HepG2 (cell line): ENCODE measurements around the gene SLCO1B1. TPM values are rescaled to one million over a fixed set of nuclear protein-coding genes. Genes with fewer than 3 reads are reported as not detected.

Experiments used
- ATAC-seq: fragments of 200-7000 bp; cut with Tn5 transposase; 3 replicates; pipeline ENCODE4 v1.9.1; 2020; ENCODE audit warnings: mild to moderate bottlenecking, moderate library complexity
- BruUV-seq: library from RNA; stranded (reverse); fragments of 400-500 nt; replicated peaks from 2 replicates; lab custom pipeline; 2021; lab: Mats Ljungman, UMichigan
- CTCF ChIA-PET: fragments of 300-600 bp; formaldehyde crosslinking; extraction: SDS; loops from one replicate; lab custom pipeline; 2021; ENCODE audit warnings: low total read pairs, inconsistent platforms, low intra/inter-chr PET ratio; lab: Yijun Ruan, JAX
- POLR2A ChIA-PET: fragments of 350-600 bp; sonication (Branson Sonifier 250); formaldehyde crosslinking; loops from one replicate; lab custom pipeline; 2020; ENCODE audit warnings: antibody characterized with exemption, inconsistent platforms; lab: Yijun Ruan, JAX
- DNase-seq: peaks from one replicate; pipeline ENCODE4 v3.0.0-alpha.2; 2015; ENCODE audit warnings: low spot score
- FAIRE-seq: peaks from 3 replicates; lab custom pipeline; 2011; peaks lifted over from hg19 to GRCh38; lab: Jason Lieb, UNC
- H2AFZ ChIP-seq: one replicate; pipeline ENCODE4 v1.6.1; 2011; ENCODE audit warnings: low read length, inconsistent platforms
- H3K27ac ChIP-seq: fragments of 300-600 bp; 3 replicates; pipeline ENCODE4 v1.8.0; 2011; ENCODE audit warnings: mixed run types, mild to moderate bottlenecking, mixed read lengths, low read length, inconsistent platforms; ENCODE audit not compliant: insufficient read depth; ENCODE audit errors: extremely low read length
- H3K27me3 ChIP-seq, 2 experiments: fragments of 200-600 bp in 1 of 2; 2 replicates in 1 of 2; 3 replicates in 1 of 2; pipeline versions ENCODE4 v1.6.0 to v1.8.0; 2011; ENCODE audit warnings: low read length in 2 of 2, mild to moderate bottlenecking in 2 of 2, moderate library complexity in 2 of 2, inconsistent platforms in 1 of 2; ENCODE audit not compliant: insufficient read depth in 2 of 2, control insufficient read depth in 1 of 2
- H3K36me3 ChIP-seq, 2 experiments: fragments of 200-600 bp in 1 of 2; replicated peaks in 1 of 2; 2 replicates in 1 of 2; 3 replicates in 1 of 2; pipeline versions ENCODE4 v1.5.1 to v1.8.0; 2011; ENCODE audit warnings: low read length in 2 of 2, inconsistent platforms in 1 of 2; ENCODE audit not compliant: insufficient read depth in 2 of 2, control insufficient read depth in 1 of 2
- H3K4me1 ChIP-seq: 2 replicates; pipeline ENCODE4 v1.5.1; 2012; ENCODE audit warnings: low read length, inconsistent platforms; ENCODE audit not compliant: insufficient read depth
- H3K4me2 ChIP-seq: 2 replicates; pipeline ENCODE4 v1.6.0; 2011; ENCODE audit warnings: low read depth, low read length, inconsistent platforms
- H3K4me3 ChIP-seq, 3 experiments: fragments of 200-600 bp in 1 of 3; sonication (generic), shearing (Covaris generic) in 1 of 3; replicated peaks in 1 of 3; 2 replicates each; pipeline ENCODE4 v1.5.1; 2011 to 2016; ENCODE audit warnings: low read length in 3 of 3, inconsistent platforms in 2 of 3, low read depth in 2 of 3, mild to moderate bottlenecking in 2 of 3, control low read depth in 1 of 3, mixed read lengths in 1 of 3; ENCODE audit not compliant: insufficient read depth in 1 of 3
- H3K79me2 ChIP-seq: one replicate; pipeline ENCODE4 v1.6.1; 2011; ENCODE audit warnings: low read length, inconsistent platforms; ENCODE audit not compliant: insufficient read depth
- H3K9ac ChIP-seq: 2 replicates; pipeline ENCODE4 v1.6.0; 2011; ENCODE audit warnings: mild to moderate bottlenecking, low read depth, low read length, inconsistent platforms; ENCODE audit not compliant: insufficient read depth
- H3K9me3 ChIP-seq: 2 replicates; pipeline ENCODE4 v1.5.1; 2012; ENCODE audit warnings: mild to moderate bottlenecking, low read length
- H4K20me1 ChIP-seq: 2 replicates; pipeline ENCODE4 v1.6.0; 2011; ENCODE audit warnings: inconsistent platforms, mild to moderate bottlenecking, low read length, moderate library complexity; ENCODE audit not compliant: insufficient read depth
- CTCF ChIP-seq: sonication (generic); formaldehyde crosslinking; IDR thresholded peaks from 2 replicates; pipeline ENCODE4 v1.5.0; 2020; ENCODE audit warnings: mild to moderate bottlenecking, missing genetic modification reagents, moderate library complexity
- GATAD1 ChIP-seq: IDR thresholded peaks from 2 replicates; pipeline ENCODE4 v1.6.1; 2016; ENCODE audit warnings: missing genetic modification reagents, missing compliant biosample characterization
- HDAC1 ChIP-seq: sonication (generic); formaldehyde crosslinking; IDR thresholded peaks from 2 replicates; pipeline ENCODE4 v1.5.1; 2020; ENCODE audit warnings: mild to moderate bottlenecking, missing genetic modification reagents
- HIVEP1 ChIP-seq: sonication (generic); formaldehyde crosslinking; IDR thresholded peaks from 2 replicates; pipeline ENCODE4 v1.4.0; 2020; ENCODE audit warnings: mild to moderate bottlenecking, missing genetic modification reagents
- HMGXB4 ChIP-seq, 2 experiments: sonication (generic) in 1 of 2; formaldehyde crosslinking in 1 of 2; IDR thresholded peaks; 2 replicates each; pipeline versions ENCODE4 v1.4.0 to v1.6.1; 2018 to 2020; ENCODE audit warnings: missing genetic modification reagents in 2 of 2, borderline replicate concordance in 1 of 2, low read depth in 1 of 2, mild to moderate bottlenecking in 1 of 2, missing biosample characterization in 1 of 2
- KLF13 ChIP-seq: sonication (generic); formaldehyde crosslinking; IDR thresholded peaks from 2 replicates; pipeline ENCODE4 v1.4.0; 2020; ENCODE audit warnings: mild to moderate bottlenecking, missing genetic modification reagents
- MAZ ChIP-seq, 2 experiments: sonication (generic) in 1 of 2; formaldehyde crosslinking in 1 of 2; IDR thresholded peaks; 2 replicates each; pipeline versions ENCODE4 v1.5.0 to v1.6.1; 2012 to 2020; ENCODE audit warnings: low read depth in 2 of 2, mild to moderate bottlenecking in 2 of 2, borderline replicate concordance in 1 of 2, improper control_type of control experiment in 1 of 2, low read length in 1 of 2, missing genetic modification reagents in 1 of 2, moderate library complexity in 1 of 2
- NFKBIZ ChIP-seq: IDR thresholded peaks from 2 replicates; pipeline ENCODE4 v1.6.1; 2018; ENCODE audit warnings: missing genetic modification reagents, missing compliant biosample characterization
- RFX3 ChIP-seq: IDR thresholded peaks from 2 replicates; pipeline ENCODE4 v1.6.1; 2016; ENCODE audit warnings: missing biosample characterization, missing genetic modification reagents
- ZBTB20 ChIP-seq: sonication (generic); formaldehyde crosslinking; IDR thresholded peaks from 2 replicates; pipeline ENCODE4 v1.8.1; 2023; ENCODE audit warnings: missing genetic modification reagents, low read depth, mild to moderate bottlenecking, borderline replicate concordance
- ZNF44 ChIP-seq: sonication (generic); formaldehyde crosslinking; IDR thresholded peaks from 2 replicates; pipeline ENCODE4 v1.5.1; 2020; ENCODE audit warnings: mild to moderate bottlenecking, missing genetic modification reagents
- ZNF567 ChIP-seq: sonication (generic); formaldehyde crosslinking; IDR thresholded peaks from 2 replicates; pipeline ENCODE4 v1.8.1; 2023; ENCODE audit warnings: mild to moderate bottlenecking, missing genetic modification reagents, borderline replicate concordance
- ZNF607 ChIP-seq: sonication (generic); formaldehyde crosslinking; IDR thresholded peaks from 2 replicates; pipeline ENCODE4 v1.5.1; 2020; ENCODE audit warnings: missing genetic modification reagents, mild to moderate bottlenecking, borderline replicate concordance
- WGBS: methylation state at CpG from one replicate; pipeline ENCODE4 v1.1.6; 2017; ENCODE audit warnings: low lambda C conversion rate; 5-methylcytosine and 5-hydroxymethylcytosine counted together
- in situ Hi-C: cut with HindIII; loops from 2 replicates; pipeline ENCODE4 v1.10.0; 2017; ENCODE audit warnings: low pct_unique_long_range_greater_than_20kb; ENCODE audit not compliant: extremely low pct_ligation_motif_present
- intact Hi-C: fragments of 100-400 bp; cut with micrococcal nuclease; formaldehyde crosslinking; loops from one replicate; pipeline ENCODE4 v1.10.0; 2022; ENCODE audit not compliant: unreplicated experiment
- polyA plus RNA-seq, 8 experiments: library from polyadenylated mRNA; depleted of rRNA in 3 of 8; stranded (reverse) in 7 of 8; unstranded in 1 of 8; fragments of >200 nt; fragmentation: Illumina TruSeq in 4 of 8; extraction: Trizol in 4 of 8; gene quantifications; 2 replicates each; pipeline versions ENCODE4 v1.2.1 to v1.2.3, GENCODE V29; 2011 to 2016; ENCODE audit warnings: low read depth in 4 of 8, missing spikeins in 1 of 8, mixed read lengths in 1 of 8; ENCODE audit not compliant: insufficient read depth in 1 of 8
- total RNA-seq, 5 experiments: library from RNA; depleted of rRNA; stranded (reverse); fragments of >200 nt; fragmentation: Illumina TruSeq; extraction: Trizol; gene quantifications; 2 replicates each; pipeline ENCODE4 v1.2.3, GENCODE V29; 2016; ENCODE audit warnings: low read depth in 1 of 5
- TF ChIP-seq, protein P1 (sequence below): sonication (generic); formaldehyde crosslinking; IDR thresholded peaks from 2 replicates; pipeline ENCODE4 v1.4.0; 2020; ENCODE audit warnings: mild to moderate bottlenecking, missing genetic modification reagents

The SLCO1B1 gene
- total and polyA plus RNA-seq, 2 of the 13 experiments (the other 11 are each of a cell fraction or from before 2014, with no cell fraction given), result not detected

DNA sequence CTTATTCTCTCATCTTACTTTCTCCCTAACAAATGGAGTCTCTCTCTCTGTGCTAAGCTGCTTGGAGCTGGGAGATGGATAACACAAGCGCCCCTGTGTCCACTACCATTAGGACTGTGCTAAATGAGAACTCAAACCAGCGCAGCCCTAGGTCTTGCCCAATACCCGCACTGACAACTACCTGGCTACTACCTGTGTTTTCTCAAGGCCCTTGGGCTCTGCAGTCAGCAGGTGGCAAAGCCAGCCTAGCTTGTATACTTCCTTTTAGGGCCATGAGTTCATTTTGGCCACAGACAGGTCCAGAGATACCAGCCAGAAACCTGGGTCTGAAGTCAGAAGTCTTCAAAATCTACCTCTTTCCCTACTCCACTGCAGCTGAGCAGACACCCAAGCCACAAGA, 13.0 kb upstream of the SLCO1B1 start (continued):
- no peak for TF ChIP-seq NFKBIZ (CRISPR knock-in tag)
- no peak for TF ChIP-seq KLF13 (CRISPR knock-in tag)
- TF ChIP-seq ZNF44 (CRISPR knock-in tag), result no peak
- no peak for TF ChIP-seq HDAC1

DNA sequence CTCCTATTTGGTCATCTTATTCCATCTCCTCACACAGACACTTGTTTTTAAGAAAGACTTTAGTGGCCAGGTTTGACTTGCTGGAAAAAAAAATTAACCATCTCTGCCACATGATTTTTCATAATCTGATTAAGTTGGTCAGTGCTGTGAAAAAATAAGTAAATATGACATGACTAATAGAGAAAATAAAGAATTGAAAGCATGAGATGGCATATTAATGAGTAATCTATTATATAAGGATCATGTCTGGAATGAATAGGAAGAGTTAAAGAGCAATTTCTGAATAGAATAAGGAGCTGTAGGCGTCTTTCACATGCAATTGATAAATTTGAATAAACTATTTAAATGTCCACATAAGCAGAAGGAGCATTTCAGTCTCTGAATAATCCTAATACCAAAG, 12.2 kb upstream of the SLCO1B1 start:
- ChIA-PET POLR2A (no interaction called here), CTCF (no interaction called here)
- no peak overlapping the region for H3K9ac ChIP-seq
- TF ChIP-seq GATAD1 (CRISPR knock-in tag) (no peak), RFX3 (CRISPR knock-in tag) (no peak), ZNF567 (CRISPR knock-in tag) (no peak), HMGXB4 (CRISPR knock-in tag; IDR thresholded peaks at IDR 0.05; ENCODE audit: borderline replicate concordance in 1 of 2, low read depth in 1 of 2) (no peak), ZNF607 (CRISPR knock-in tag) (no peak), CTCF (CRISPR knock-in tag) (no peak), HIVEP1 (CRISPR knock-in tag) (no peak), MAZ (IDR thresholded peaks at IDR 0.05; ENCODE audit: borderline replicate concordance, low read depth, low read length) (no peak), MAZ (CRISPR knock-in tag; IDR thresholded peaks at IDR 0.05; ENCODE audit: low read depth) (no peak), ZBTB20 (no peak)
- TF ChIP-seq, protein P1, sequence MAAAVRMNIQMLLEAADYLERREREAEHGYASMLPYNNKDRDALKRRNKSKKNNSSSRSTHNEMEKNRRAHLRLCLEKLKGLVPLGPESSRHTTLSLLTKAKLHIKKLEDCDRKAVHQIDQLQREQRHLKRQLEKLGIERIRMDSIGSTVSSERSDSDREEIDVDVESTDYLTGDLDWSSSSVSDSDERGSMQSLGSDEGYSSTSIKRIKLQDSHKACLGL (CRISPR knock-in tag), result no peak
- DNase-seq (no peak), FAIRE-seq (no peak), ATAC-seq (no peak)
- H3K27me3 ChIP-seq, result no peaks in the 10 kb centered on the region
- H3K4me2 ChIP-seq, result no peak overlapping the region
- peaks cover 78% of the 10 kb centered on the region for H3K9me3 ChIP-seq
- H4K20me1 ChIP-seq, result no peaks in the 10 kb centered on the region
- intact Hi-C loops (no loop called here), in situ Hi-C loops (no loop called here)
- no peak overlapping the region for H3K4me3 ChIP-seq
- 3% methylated on average over 1 of the region's 1 CpG for WGBS
- no peaks in the 10 kb centered on the region for H3K36me3 ChIP-seq
- H3K79me2 ChIP-seq, result no peaks in the 10 kb centered on the region
- H3K27ac ChIP-seq, result no peak overlapping the region
- BruUV-seq, result no TSS peak
- H2AFZ ChIP-seq, result no peak overlapping the region
- H3K4me1 ChIP-seq, result no peaks in the 10 kb centered on the region
